Stimulated activated CD8-positive, alpha-beta memory T cell treated with anti-CD3 and anti-CD28 coated beads, Interleukin-4, amount 100 ng/mL, for 1 hour (primary cell): Measurements from ENCODE around the gene AQP1.

ENCODE experiments used
- DNase-seq, 2 donors: peaks; one replicate each; pipeline ENCODE4 v3.0.0-alpha.2; 2020; ENCODE audit warnings: low read depth in 2 of 2, low spot score in 1 of 2

Gene AQP1

DNA sequence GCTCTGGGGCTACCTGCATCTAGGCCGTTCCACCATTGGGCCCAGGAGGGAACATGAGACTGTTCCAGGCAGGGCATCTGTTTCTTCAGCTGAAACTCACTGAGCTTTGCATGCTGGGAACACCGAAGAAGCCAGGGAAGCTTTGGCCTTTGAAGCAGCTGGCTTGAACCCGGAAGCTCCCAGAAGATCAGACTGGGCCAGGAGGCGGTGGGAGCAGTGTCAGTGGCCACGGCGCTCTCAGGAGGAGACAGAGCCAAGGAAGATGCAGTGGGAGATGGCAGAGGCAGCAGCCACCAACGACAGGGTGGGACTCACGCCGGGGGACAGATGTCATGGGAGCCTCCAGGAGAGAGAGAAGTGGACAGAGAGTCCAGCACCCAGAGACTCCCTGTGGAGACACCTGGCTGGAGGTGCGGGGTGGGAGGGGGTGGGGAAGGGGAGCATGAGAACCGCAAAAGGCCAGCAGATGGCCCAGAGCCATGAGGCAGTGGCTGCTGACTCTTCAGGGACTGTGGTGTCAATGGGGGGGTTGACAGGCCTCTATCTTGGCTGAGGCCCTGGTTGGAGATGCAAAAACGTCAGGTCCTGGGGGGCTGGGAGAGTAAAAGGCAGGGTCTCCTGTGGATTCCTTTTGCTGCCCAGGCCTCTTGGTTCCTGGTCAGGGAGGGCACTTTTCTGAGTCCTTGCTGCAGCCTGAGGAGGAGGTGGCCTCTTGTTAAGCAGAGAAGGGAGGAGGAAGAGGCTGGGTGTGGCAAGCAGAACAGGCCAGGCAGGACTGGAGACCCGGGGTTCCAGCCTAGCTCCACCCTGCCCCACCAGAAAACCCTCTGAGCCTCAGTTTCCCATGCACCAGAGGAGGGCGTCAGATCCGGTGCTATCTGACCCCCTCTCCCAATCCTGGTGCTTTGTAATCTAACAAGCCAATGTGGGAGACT lies 6.3 kb upstream of the AQP1 start:
- DNase-seq, result no peak

GRCh38 chr7:30906014-30906413 lies 5.6 kb upstream of the AQP1 start:
- no peak for DNase-seq

DNA sequence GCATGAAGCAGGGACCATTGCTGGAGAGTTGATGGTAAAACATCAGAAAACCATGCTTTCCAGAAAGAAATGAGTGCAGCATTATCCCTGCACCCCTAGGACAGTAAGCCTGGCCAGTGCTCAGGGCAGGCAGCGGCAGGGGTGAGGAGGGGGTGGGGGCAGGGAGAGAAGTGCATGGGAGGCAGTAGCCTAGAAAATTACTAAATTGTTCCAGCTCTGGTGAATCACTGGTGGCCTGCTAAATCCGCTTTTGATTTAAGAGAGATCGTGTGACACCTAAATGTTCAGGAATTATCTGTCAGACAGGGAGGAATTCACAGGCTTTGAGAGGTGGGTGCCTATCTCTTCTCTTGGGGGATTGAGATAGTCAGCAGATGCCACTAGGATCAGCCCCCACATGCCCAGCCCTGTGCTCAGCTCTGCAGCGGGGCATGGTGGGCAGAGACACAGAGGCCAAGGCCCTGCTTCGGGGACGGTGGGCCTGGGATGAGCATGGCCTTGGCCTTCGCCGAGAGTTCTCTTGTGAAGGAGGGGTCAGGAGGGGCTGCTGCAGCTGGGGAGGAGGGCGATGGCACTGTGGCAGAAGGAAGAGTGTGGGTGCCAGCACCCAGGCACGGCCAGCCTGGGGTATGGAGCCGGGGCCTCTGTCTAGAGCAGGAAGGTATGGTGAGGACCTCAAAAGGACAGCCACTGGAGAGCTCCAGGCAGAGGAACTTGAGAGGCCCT lies 5.0 kb upstream of the AQP1 start:
- no peak for DNase-seq

GRCh38 chr7:30907527-30908267 lies 4.0 kb upstream of the AQP1 start:
- DNase-seq, result no peak

GRCh38 chr7:30908681-30909080 lies 3.0 kb upstream of the AQP1 start:
- no peak for DNase-seq

GRCh38 chr7:30909431-30909830 lies 2.2 kb upstream of the AQP1 start:
- DNase-seq, result no peak

GRCh38 chr7:30910411-30911073 lies 1.1 kb upstream of the AQP1 start:
- no peak for DNase-seq

DNA sequence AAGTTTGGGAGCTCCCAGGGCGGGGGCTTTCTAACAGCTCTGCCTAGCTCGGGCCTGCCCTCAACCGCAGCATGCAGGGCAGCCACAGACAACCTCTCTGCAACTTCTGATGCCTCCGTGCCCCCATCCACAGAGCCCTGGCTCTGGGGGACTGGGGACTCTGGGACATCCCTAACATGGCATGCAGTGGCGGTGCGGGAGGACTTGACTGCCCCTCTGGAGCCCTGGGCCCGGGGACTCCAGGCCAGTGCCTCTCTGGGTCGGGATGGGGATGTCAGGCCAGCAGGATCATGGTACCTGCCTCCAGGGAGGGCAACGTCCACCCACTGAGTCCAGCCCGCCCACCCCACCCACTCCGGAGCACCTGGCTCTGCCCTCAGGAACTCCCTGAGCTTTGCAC lies 520 bp upstream of the AQP1 start:
- no peak for DNase-seq

GRCh38 chr7:30912021-30912730 lies 523 bp downstream of the AQP1 start:
- no peak for DNase-seq

DNA sequence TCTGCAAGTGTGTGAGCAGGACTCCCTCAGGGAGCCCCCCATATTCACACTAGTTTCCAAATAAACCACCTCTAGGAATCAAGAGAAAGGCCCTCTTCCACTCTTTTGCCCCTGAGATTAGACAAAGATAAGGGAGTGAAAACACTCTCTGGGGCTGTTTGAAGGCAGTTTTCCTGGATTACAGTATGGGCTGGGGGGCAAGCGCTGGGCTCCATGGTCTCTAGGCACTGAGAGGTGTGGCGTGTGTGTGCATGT lies 1.0 kb downstream of the AQP1 start:
- DNase-seq, result no peak

DNA sequence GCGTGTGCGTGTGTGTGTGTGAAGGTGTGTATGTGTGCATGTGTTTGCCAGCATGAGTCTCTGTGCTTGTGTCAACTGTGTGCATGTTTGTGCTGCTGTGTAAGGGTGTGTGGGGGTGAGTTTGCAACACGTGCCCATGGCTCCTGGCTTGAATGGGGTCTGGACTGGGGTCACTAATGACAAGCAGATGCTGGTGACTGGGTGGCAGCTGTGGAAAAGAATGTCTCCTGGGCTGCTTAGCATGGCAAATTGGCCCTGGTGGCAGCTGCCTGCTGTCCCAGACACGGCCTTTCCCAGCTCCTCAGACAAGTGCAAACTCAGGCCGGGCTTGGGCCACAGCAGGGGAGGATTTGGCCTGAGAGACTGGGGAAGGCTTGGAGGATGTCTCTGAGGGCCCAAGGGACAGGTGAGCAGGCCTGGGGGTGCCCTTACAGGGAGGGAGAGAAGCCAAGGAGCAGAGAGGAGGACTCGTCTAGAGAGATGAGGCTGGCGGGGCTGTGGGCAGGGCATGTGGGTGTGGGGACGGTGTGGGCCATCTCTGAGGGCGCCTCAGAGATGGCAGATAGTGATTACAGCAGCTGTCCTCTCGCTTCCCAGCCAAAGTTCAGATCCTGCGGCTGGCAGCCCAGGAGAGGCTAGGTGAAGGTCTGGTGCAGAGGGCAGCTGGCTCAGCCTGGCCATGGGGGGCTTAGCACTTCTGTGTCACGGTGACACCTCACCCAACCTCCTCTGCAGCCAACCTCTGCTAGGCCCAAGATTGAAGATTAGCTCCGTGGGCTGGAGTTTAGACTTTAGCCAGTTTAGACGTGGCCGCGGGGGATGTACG lies 1.5 kb downstream of the AQP1 start:
- no peak for DNase-seq

DNA sequence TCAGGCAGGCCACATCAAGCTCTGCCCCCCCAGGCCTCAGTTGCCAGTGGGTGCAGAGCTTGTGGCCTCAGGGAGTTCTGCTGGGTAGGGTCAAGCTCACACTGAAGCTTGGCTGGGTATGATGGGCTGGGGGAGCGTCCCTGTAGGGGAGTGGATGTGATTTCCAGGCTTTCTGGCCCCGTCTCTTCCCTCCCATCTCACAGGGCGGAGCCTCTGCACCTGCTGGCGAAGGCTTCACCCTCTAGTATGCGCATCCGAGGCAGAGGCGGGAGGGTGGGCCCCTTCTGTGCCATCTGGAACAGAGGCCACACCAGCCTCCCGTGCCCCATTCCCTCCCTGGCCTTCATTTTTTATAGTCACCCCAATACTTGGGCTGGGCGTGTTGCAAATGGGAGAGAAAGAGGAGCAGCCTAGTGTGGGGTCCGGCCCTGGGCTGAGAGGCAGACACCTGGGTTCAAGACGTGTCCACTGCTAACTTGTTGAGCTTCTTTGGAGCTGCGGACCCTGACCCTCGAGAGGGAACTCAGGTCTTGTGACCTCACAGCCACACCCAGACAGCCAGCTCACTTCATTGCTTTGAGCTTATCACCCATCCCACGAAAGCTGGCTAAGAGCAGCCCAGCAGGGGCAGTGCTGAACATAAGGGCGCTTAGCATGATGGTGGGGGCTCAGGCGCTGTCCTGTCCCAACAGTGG lies 2.3 kb downstream of the AQP1 start:
- no peak for DNase-seq

DNA sequence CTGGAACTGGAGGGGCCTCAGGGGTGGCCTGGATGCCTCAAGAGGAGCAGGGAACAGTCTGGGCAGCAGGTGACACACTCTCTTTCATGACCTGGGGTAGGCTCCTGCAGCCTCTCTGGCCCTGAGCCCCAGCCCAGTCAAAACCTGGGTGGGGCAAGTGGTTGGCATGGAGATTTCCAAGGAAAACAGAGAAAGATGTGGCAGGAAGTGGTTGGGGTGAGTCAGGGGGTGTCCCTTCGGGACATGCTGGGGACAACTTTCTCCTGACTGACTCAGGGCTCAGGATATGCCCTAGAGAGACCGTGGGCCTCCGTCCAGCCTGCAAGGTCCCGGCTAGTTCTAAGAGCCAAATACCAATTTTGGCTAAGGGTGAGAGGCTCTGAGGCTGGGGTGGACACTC lies 2.9 kb downstream of the AQP1 start:
- DNase-seq, result no peak

DNA sequence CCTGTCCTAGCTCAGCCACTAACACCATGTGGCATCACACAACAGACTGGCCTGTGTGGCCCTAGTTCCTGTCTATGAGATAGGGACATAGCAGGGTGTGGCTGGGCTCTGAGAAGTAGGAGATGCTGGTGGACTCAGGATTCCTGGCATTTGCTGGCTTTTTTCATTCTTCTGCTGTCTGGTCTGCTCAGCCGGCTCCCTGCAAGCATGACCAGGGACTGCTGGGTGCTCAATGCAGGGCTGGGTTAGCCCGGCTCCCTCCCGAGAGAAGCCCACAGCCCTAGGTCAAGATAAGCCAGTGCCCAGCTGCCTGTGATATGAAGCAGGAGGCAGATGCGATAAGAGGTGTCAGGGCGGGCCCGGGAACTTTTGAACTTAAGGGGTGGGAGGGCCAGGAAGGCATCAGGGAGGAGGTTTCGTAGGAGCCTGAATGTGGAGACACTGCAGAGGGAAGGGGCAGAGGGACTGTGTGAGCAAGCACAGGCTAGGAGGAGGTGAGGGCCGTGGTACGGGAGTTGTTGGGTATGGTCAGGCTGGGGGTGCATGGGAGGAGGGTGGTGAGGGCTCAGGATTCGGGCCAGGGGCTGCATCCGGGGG lies 3.5 kb downstream of the AQP1 start:
- no peak for DNase-seq

GRCh38 chr7:30915751-30916150 lies 4.1 kb downstream of the AQP1 start:
- no peak for DNase-seq

- no peak for DNase-seq
These were observed 4.6 kb downstream of the AQP1 start for GRCh38 chr7:30916255-30916654.

GRCh38 chr7:30916767-30917166 lies 5.1 kb downstream of the AQP1 start:
- no peak for DNase-seq

- DNase-seq, result no peak
These were observed 5.7 kb downstream of the AQP1 start for GRCh38 chr7:30917216-30917893.
